HG03066 (cell line): ENCODE results near the gene NEU2.
"Not testable (repeated sequence)": the region's sequence is repeated elsewhere in the genome, so short reads cannot be mapped to it uniquely, and the experiment has no call there.

Experiments
- ATAC-seq: cut with Tn5 transposase; IDR thresholded peaks from one replicate; pipeline ENCODE4 v1.9.1; 2021; ENCODE audit warnings: low read depth; ENCODE audit not compliant: unreplicated experiment

Gene NEU2

GRCh38 chr2:233009661-233010060 lies 22.8 kb upstream of the NEU2 start:
- ATAC-seq: no peak

- no peak for ATAC-seq
These were observed 21.8 kb upstream of the NEU2 start for GRCh38 chr2:233010569-233011267.

GRCh38 chr2:233011268-233011650 lies 21.2 kb upstream of the NEU2 start:
- ATAC-seq: no peak

- ATAC-seq: no peak
These were observed 20.8 kb upstream of the NEU2 start for GRCh38 chr2:233011702-233012131.

GRCh38 chr2:233012301-233012971 lies 20.0 kb upstream of the NEU2 start:
- ATAC-seq: no peak

- ATAC-seq: no peak
These were observed 19.4 kb upstream of the NEU2 start, which contains the start of gene NGEF for GRCh38 chr2:233013027-233013461. TSS of gene NGEF (minus strand) at chr2:233013256. CDS start at chr2:232974890, 38,366 bp downstream.

- ATAC-seq: no peak
These were observed 18.8 kb upstream of the NEU2 start for GRCh38 chr2:233013650-233014049.

- no peak for ATAC-seq
These were observed 17.3 kb upstream of the NEU2 start for GRCh38 chr2:233015019-233015645.

- ATAC-seq: no peak
These were observed 14.5 kb upstream of the NEU2 start for GRCh38 chr2:233017947-233018346.

- not testable (repeated sequence) for ATAC-seq
These were observed 12.9 kb upstream of the NEU2 start for GRCh38 chr2:233019610-233020009.

GRCh38 chr2:233020454-233020853 lies 12.0 kb upstream of the NEU2 start:
- no peak for ATAC-seq

GRCh38 chr2:233021771-233022170 lies 10.7 kb upstream of the NEU2 start:
- ATAC-seq: no peak

- ATAC-seq: no peak
These were observed 9.9 kb upstream of the NEU2 start for GRCh38 chr2:233022561-233022960.

- no peak for ATAC-seq
These were observed 9.3 kb upstream of the NEU2 start for GRCh38 chr2:233023007-233023760.

GRCh38 chr2:233023761-233024410 lies 8.6 kb upstream of the NEU2 start:
- ATAC-seq: no peak

- ATAC-seq: no peak
These were observed 6.8 kb upstream of the NEU2 start for GRCh38 chr2:233025706-233026105.

GRCh38 chr2:233026198-233026813 lies 6.2 kb upstream of the NEU2 start:
- no peak for ATAC-seq

GRCh38 chr2:233029321-233029720 lies 3.2 kb upstream of the NEU2 start:
- ATAC-seq: no peak

- ATAC-seq: no peak
These were observed 644 bp upstream of the NEU2 start for GRCh38 chr2:233031556-233032500.
